IMR-90 (cell line): Measurements from ENCODE around the gene C19orf85. TPM values are rescaled to one million over a fixed set of nuclear protein-coding genes. Genes with fewer than 3 reads are reported as not detected.
"Not testable (repeated sequence)": the region's sequence is repeated elsewhere in the genome, so short reads cannot be mapped to it uniquely, and the experiment has no call there.

Experiments
- ATAC-seq: fragments of 200-7000 bp; cut with Tn5 transposase; 2 replicates; pipeline ENCODE4 v1.9.1; 2020; ENCODE audit warnings: low read depth, mild to moderate bottlenecking, moderate library complexity
- BruUV-seq: library from RNA; stranded (reverse); fragments of 400-500 nt; replicated peaks from 2 replicates; lab custom pipeline; 2021; lab: Mats Ljungman, UMichigan
- CTCF ChIA-PET: fragments of 300-600 bp; formaldehyde crosslinking; extraction: SDS; loops from one replicate; lab custom pipeline; 2021; ENCODE audit warnings: antibody characterized with exemption; lab: Yijun Ruan, JAX
- POLR2A ChIA-PET: fragments of 300-600 bp; sonication (Branson Sonifier 250); formaldehyde crosslinking; loops from one replicate; lab custom pipeline; 2022; ENCODE audit warnings: antibody characterized with exemption; ENCODE audit not compliant: unreplicated experiment; lab: Charles Lee
- DNase-seq: peaks from one replicate; pipeline ENCODE4 v3.0.0; 2013
- H2AFZ ChIP-seq: replicated peaks from 2 replicates; pipeline ENCODE3; 2013; ENCODE audit warnings: low read length, mild to moderate bottlenecking; ENCODE audit not compliant: poor library complexity
- H2AK5ac ChIP-seq: 2 replicates; pipeline ENCODE4 v1.6.1; 2013; ENCODE audit warnings: low read depth, low read length, inconsistent platforms
- H2AK9ac ChIP-seq: replicated peaks from 2 replicates; pipeline ENCODE3; 2013; ENCODE audit warnings: mild to moderate bottlenecking, low read depth, low read length, moderate library complexity; ENCODE audit not compliant: poor library complexity
- H2BK120ac ChIP-seq: 2 replicates; pipeline ENCODE4 v1.6.1; 2013; ENCODE audit warnings: low read depth, low read length, inconsistent platforms
- H2BK15ac ChIP-seq: 3 replicates; pipeline ENCODE4 v1.6.1; 2013; ENCODE audit warnings: low read depth, low read length, inconsistent platforms
- H2BK20ac ChIP-seq: 2 replicates; pipeline ENCODE4 v1.6.1; 2013; ENCODE audit warnings: low read depth, mild to moderate bottlenecking, inconsistent platforms, low read length, moderate library complexity
- H2BK5ac ChIP-seq: 2 replicates; pipeline ENCODE4 v1.6.1; 2013; ENCODE audit warnings: mild to moderate bottlenecking, low read depth, low read length, inconsistent platforms; ENCODE audit not compliant: poor library complexity, severe bottlenecking
- H3K14ac ChIP-seq: replicated peaks from 2 replicates; pipeline ENCODE4 v1.6.1; 2013; ENCODE audit warnings: low read depth, low read length, inconsistent platforms
- H3K18ac ChIP-seq: 2 replicates; pipeline ENCODE4 v1.6.1; 2013; ENCODE audit warnings: low read depth, low read length, control low read depth
- H3K23ac ChIP-seq: 2 replicates; pipeline ENCODE4 v1.6.1; 2013; ENCODE audit warnings: low read depth, low read length, inconsistent platforms
- H3K27ac ChIP-seq: 2 replicates; pipeline ENCODE4 v1.5.1; 2013; ENCODE audit warnings: mild to moderate bottlenecking, control low read depth, low read length; ENCODE audit not compliant: insufficient read depth
- H3K27me3 ChIP-seq: 2 replicates; pipeline ENCODE4 v1.6.1; 2013; ENCODE audit warnings: low read length; ENCODE audit not compliant: control insufficient read depth, insufficient read depth
- H3K36me3 ChIP-seq: 2 replicates; pipeline ENCODE4 v1.6.1; 2013; ENCODE audit warnings: low read length, mixed read lengths; ENCODE audit not compliant: control insufficient read depth, insufficient read depth
- H3K4ac ChIP-seq: 2 replicates; pipeline ENCODE4 v1.6.1; 2013; ENCODE audit warnings: low read depth, low read length, inconsistent platforms
- H3K4me1 ChIP-seq: 2 replicates; pipeline ENCODE4 v1.6.1; 2013; ENCODE audit warnings: low read length, mixed read lengths; ENCODE audit not compliant: control insufficient read depth, insufficient read depth
- H3K4me2 ChIP-seq: 2 replicates; pipeline ENCODE4 v1.6.1; 2013; ENCODE audit warnings: low read depth, mild to moderate bottlenecking, control low read depth, low read length, moderate library complexity
- H3K4me3 ChIP-seq: 2 replicates; pipeline ENCODE4 v1.5.1; 2013; ENCODE audit warnings: low read depth, mild to moderate bottlenecking, control low read depth, low read length, moderate library complexity; ENCODE audit not compliant: insufficient read depth
- H3K56ac ChIP-seq: 2 replicates; pipeline ENCODE4 v1.6.1; 2013; ENCODE audit warnings: low read length, inconsistent platforms; ENCODE audit not compliant: insufficient read depth; ENCODE audit errors: extremely low read depth
- H3K79me1 ChIP-seq, 2 experiments: 2 replicates each; pipeline ENCODE4 v1.6.1; 2013; ENCODE audit warnings: low read length in 2 of 2, inconsistent platforms in 1 of 2, low read depth in 1 of 2
- H3K9ac ChIP-seq: 2 replicates; pipeline ENCODE4 v1.6.1; 2013; ENCODE audit warnings: low read depth, low read length, control low read depth
- H3K9me1 ChIP-seq: 2 replicates; pipeline ENCODE4 v1.6.1; 2013; ENCODE audit warnings: low read length, inconsistent platforms; ENCODE audit not compliant: insufficient read depth
- H3K9me3 ChIP-seq: 2 replicates; pipeline ENCODE4 v1.6.1; 2013; ENCODE audit warnings: low read length; ENCODE audit not compliant: control insufficient read depth, insufficient read depth
- H4K20me1 ChIP-seq: 2 replicates; pipeline ENCODE4 v1.6.1; 2013; ENCODE audit warnings: low read length, inconsistent platforms; ENCODE audit not compliant: insufficient read depth
- H4K5ac ChIP-seq: 2 replicates; pipeline ENCODE4 v1.6.1; 2013; ENCODE audit warnings: mild to moderate bottlenecking, low read depth, low read length, control low read depth
- H4K8ac ChIP-seq, 2 experiments: 2 replicates each; pipeline ENCODE4 v1.6.1; 2013; ENCODE audit warnings: low read depth in 2 of 2, low read length in 2 of 2, control low read depth in 1 of 2, inconsistent platforms in 1 of 2
- H4K91ac ChIP-seq: 2 replicates; pipeline ENCODE4 v1.6.1; 2013; ENCODE audit warnings: low read depth, low read length, inconsistent platforms; ENCODE audit not compliant: insufficient read depth
- WGBS, 2 experiments: methylation state at CpG; one replicate each; pipeline versions ENCODE4 v1.1.5 to v1.1.7; 2013; ENCODE audit warnings: missing lambda C conversion rate in 2 of 2; ENCODE audit not compliant: insufficient read length in 1 of 2; ENCODE audit errors: extremely low coverage in 2 of 2; 5-methylcytosine and 5-hydroxymethylcytosine counted together
- dilution Hi-C: fragments of 300-500 bp; cut with HindIII; formaldehyde crosslinking; loops from one replicate; pipeline ENCODE4 v1.14.3; 2018; ENCODE audit warnings: low sequenced_read_pairs; ENCODE audit not compliant: unreplicated experiment
- in situ Hi-C: fragments of 300-500 bp; cut with MboI; formaldehyde crosslinking; loops from 3 replicates; pipeline ENCODE4 v1.14.3; 2019; ENCODE audit warnings: low sequenced_read_pairs, inconsistent platforms, mixed read lengths
- intact Hi-C: fragments of 100-400 bp; cut with micrococcal nuclease; formaldehyde crosslinking; loops from 2 replicates; pipeline ENCODE4 v1.10.0; 2022
- polyA plus RNA-seq, 3 experiments: library from polyadenylated mRNA; depleted of rRNA; stranded (reverse); fragments of >200 nt; gene quantifications; 2 replicates each; pipeline ENCODE4 v1.2.3, GENCODE V29; 2012; ENCODE audit warnings: low replicate concordance in 1 of 3
- total RNA-seq: library from RNA; depleted of rRNA; stranded (reverse); fragments of >200 nt; gene quantifications from 2 replicates; pipeline ENCODE4 v1.2.3, GENCODE V29; 2012

C19orf85 gene
- total and polyA plus RNA-seq, 2 of the 4 experiments (the other 2 are of a cell fraction): not detected

DNA sequence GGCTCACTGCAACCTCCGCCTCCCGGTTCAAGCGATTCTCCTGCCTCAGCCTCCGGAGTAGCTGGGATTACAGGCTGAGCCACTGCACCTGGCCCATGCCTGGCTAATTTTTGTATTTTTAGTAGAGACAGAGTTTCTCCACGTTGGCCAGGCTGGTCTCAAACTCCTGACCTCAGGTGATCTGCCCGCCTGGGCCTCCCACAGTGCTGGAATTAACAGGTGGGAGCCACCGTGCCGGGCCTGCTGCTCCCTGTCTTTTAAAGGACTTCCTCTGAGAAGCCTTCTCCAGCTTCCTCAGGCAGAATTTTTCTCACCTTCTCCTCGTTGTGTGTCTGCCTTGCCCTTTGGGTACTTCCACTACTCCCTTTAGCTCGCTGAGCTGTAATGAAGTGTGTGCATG lies 32.3 kb upstream of the C19orf85 start:
- not testable (repeated sequence) for ATAC-seq

More for the DNA sequence above, 32.3 kb upstream of the C19orf85 start:
- H3K27me3 ChIP-seq, H3K9me1 ChIP-seq, H2BK20ac ChIP-seq, H4K8ac ChIP-seq, H3K4me2 ChIP-seq, H3K9me3 ChIP-seq, BruUV-seq, H4K5ac ChIP-seq, H3K27ac ChIP-seq, H2AK9ac ChIP-seq, H2AK5ac ChIP-seq, POLR2A ChIA-PET, H3K4me3 ChIP-seq, H3K9ac ChIP-seq, H2AFZ ChIP-seq, DNase-seq, CTCF ChIA-PET, H3K18ac ChIP-seq, H4K20me1 ChIP-seq, H2BK5ac ChIP-seq, intact Hi-C loops, H4K91ac ChIP-seq, dilution Hi-C loops, H2BK15ac ChIP-seq, H3K56ac ChIP-seq, H3K4ac ChIP-seq, H3K14ac ChIP-seq, H2BK120ac ChIP-seq, H3K23ac ChIP-seq: not testable (repeated sequence)
- WGBS, 2 experiments: no CpG with 5 or more reads among the region's 10 CpGs
- Histone ChIP-seq H3K79me1 (peaks cover 0 to 17% of the 10 kb centered on the region in 2 experiments), H3K4me1 (peaks cover 16% of the 10 kb centered on the region), H3K36me3 (peaks cover 13% of the 10 kb centered on the region; the same call in 1 of the 2 replicates)
- in situ Hi-C loops: loop anchor here (25.0 kb wide), 1 partner anchor 1035 kb away; the partner anchor contains the start of genes CDC42EP5 and LENG9
